ENCODE data around the gene ROR2. TPM values are rescaled to one million over a fixed set of nuclear protein-coding genes. Genes with fewer than 3 reads are reported as not detected.
A peak's percentile ranks its signal among the peaks of the same experiment; 100 is the strongest.

Gene ROR2
- total RNA-seq, 4 donors from 2014 or later, result 9.5 to 17.7 (median 15.9) TPM

DNA sequence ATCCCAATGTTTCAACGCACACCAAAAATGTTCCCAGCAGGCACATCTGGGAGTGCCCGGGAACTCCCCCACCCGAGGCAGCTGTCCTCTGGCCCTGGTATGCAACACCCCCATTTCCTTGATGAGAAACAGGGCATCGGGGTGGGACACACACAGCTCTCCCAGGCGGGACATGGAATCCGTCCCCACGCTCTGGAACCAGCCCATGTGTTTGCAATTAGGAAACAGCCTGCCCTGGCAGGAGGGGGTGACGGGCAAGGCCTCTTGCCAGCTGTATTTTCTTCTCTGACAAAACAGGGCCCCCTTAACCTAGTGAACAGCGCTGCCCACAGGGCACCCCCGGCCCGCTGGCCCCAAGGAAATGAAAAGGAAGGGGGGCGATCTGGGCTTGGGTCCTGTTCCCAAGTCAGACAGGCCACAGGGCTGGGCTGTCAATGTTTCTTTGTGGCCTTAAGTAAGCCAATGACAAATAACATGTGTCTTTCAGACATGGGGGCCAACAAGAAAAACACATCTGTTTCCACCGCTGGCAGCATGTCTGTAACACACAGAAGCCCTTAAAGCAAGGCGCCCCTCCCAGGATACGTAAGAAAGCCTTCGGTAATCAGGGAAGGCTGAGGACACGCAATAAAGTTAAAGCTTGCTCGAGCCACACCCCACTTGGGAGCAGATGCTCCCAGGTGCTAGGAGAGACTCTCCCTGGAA, 125.3 kb downstream of the ROR2 start:
- Histone ChIP-seq H3K4me3 (replicated peaks in 1 of 3) (no peak overlapping the region), H3K27ac (no peak overlapping the region), H3K4me1 (peaks cover 0 to 20% of the 10 kb centered on the region in 2 donors), H3K27me3 (no peaks in the 10 kb centered on the region), H3K9me3 (no peaks in the 10 kb centered on the region), H3K36me3 (no peaks in the 10 kb centered on the region)
- no peak for DNase-seq
- TF ChIP-seq, protein P1, sequence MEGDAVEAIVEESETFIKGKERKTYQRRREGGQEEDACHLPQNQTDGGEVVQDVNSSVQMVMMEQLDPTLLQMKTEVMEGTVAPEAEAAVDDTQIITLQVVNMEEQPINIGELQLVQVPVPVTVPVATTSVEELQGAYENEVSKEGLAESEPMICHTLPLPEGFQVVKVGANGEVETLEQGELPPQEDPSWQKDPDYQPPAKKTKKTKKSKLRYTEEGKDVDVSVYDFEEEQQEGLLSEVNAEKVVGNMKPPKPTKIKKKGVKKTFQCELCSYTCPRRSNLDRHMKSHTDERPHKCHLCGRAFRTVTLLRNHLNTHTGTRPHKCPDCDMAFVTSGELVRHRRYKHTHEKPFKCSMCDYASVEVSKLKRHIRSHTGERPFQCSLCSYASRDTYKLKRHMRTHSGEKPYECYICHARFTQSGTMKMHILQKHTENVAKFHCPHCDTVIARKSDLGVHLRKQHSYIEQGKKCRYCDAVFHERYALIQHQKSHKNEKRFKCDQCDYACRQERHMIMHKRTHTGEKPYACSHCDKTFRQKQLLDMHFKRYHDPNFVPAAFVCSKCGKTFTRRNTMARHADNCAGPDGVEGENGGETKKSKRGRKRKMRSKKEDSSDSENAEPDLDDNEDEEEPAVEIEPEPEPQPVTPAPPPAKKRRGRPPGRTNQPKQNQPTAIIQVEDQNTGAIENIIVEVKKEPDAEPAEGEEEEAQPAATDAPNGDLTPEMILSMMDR (IDR thresholded peaks at IDR 0.05), result no peak
- TF ChIP-seq POLR2A (IDR thresholded peaks at IDR 0.05), result no peak
- 69 to 84% methylated on average over 17 to 18 of the region's 18 CpGs for WGBS, 2 donors
- intact Hi-C loops (cut with DNase I), result no loop called here

DNA sequence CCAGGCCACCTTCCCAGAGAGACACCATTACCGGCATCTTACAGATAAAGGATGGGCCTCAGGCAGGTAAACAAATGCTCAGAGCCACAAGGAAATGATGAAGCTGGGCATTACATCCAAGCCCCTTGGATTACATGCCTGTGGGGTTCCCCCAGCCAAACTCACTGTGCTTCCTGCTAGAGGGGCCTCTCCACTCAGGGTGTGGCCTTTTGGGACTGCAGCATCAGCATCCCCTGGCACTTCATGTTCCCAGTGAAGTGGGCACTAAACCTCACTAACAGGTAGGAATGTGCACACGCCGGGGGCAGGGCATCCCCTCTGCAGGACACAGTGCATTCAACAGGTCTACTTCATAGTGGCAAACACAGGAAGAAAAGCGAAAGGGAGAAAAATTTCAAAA, 125.9 kb downstream of the ROR2 start:
- Histone ChIP-seq H3K27me3 (no peaks in the 10 kb centered on the region), H3K27ac (no peak overlapping the region), H3K9me3 (no peaks in the 10 kb centered on the region), H3K4me1 (peaks cover 0 to 20% of the 10 kb centered on the region in 2 donors), H3K36me3 (no peaks in the 10 kb centered on the region), H3K4me3 (replicated peaks in 1 of 3) (no peak overlapping the region)
- 82 to 86% methylated on average over 4 of the region's 4 CpGs for WGBS, 2 donors
- DNase-seq, result peak in 1 of 2 donors; percentile 42
- no peak for TF ChIP-seq POLR2A (IDR thresholded peaks at IDR 0.05)
- TF ChIP-seq, protein P1 (IDR thresholded peaks at IDR 0.05), result no peak
- intact Hi-C loops (cut with DNase I), result no loop called here

DNA sequence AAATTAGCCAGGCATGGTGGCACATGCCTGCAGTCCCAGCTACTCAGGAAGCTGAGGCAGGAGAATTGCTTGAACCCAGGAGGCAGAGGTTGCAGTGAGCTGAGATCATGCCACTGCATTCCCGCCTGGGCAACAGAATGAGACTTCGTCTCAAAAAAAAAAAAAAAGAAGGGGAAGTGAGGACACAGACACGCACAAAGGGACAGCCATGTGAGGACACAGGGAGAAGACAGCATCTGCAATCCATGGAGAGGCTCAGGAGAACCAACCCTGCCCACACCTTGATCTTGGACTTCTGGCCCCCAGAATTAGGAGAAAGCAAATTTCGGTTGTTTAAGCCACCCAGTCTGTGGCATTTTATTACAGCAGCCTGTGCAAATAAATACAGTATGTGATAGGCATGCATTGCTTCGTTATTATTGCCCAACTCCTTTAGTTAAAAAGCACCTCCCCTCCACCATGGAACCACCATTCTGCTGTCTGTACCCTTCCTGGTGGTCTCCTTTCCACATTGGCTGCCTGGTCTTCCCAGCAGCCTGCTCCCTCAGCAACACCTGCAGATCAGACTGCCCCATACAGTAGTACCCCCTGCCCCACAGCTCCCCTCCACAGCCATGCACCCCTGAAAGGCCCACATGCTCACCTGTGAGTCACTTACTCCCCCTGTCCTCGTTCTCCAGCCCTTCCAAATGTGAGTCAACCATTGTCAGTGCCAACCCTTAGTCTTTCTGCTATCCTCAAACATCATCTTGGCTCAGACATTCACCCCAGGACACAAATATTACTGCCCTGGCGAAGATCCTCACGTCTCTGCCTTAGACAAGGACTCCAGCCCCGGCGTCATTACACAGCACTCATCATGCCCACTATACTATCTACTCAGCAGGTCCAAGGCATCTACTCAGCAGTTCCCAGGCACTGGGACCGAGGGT, 128.8 kb downstream of the ROR2 start:
- DNase-seq, result no peak
- Histone ChIP-seq H3K36me3 (no peaks in the 10 kb centered on the region), H3K27me3 (no peaks in the 10 kb centered on the region), H3K4me1 (peaks cover 15 to 43% of the 10 kb centered on the region in 2 donors), H3K4me3 (replicated peaks in 1 of 3) (no peak overlapping the region), H3K27ac (no peak overlapping the region), H3K9me3 (no peaks in the 10 kb centered on the region)
- TF ChIP-seq POLR2A (IDR thresholded peaks at IDR 0.05), result no peak
- TF ChIP-seq, protein P1 (IDR thresholded peaks at IDR 0.05), result no peak
- 91 to 92% methylated on average over 11 of the region's 11 CpGs for WGBS, 2 donors
- intact Hi-C loops (cut with DNase I), result no loop called here

GRCh38 chr9:91820126-91820750, 129.8 kb downstream of the ROR2 start:
- Histone ChIP-seq H3K4me1 (peaks cover 15 to 37% of the 10 kb centered on the region in 2 donors), H3K9me3 (no peaks in the 10 kb centered on the region), H3K4me3 (replicated peaks in 1 of 3) (no peak overlapping the region), H3K27me3 (no peaks in the 10 kb centered on the region), H3K36me3 (no peaks in the 10 kb centered on the region), H3K27ac (no peak overlapping the region)
- intact Hi-C loops (cut with DNase I), result no loop called here
- WGBS, 2 donors, result 91 to 92% methylated on average over 11 of the region's 11 CpGs
- TF ChIP-seq POLR2A (IDR thresholded peaks at IDR 0.05), result no peak
- TF ChIP-seq, protein P1 (IDR thresholded peaks at IDR 0.05), result no peak
- no peak for DNase-seq

Measured in thyroid gland (tissue), 4 donors.